ENCODE measurements around the gene DOCK1.

DNA sequence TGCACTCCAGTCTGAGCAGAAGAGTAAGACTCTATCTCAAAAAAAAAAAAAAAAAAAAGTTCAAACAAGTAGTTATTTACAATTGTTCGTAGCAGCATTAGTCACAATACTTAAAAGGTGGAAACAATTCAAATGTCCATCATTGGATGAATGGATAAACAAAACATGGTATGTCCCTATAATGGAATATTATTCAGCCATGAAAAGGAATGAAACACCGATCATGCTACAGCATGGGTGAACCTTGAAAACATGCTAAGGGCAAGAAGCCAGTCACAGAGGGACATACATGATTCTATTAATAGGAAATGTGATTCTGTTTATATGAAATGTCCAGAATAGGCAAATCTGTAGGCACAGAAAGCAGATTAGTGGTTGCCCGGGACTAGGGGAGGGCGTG is 15.9 kb downstream of the DOCK1 start:
- TF ChIP-seq POLR2AphosphoS5 (IDR thresholded peaks at IDR 0.05; ENCODE audit: low read depth, low read length) (no peak), TAF1 (IDR thresholded peaks at IDR 0.05; ENCODE audit: low read depth, low read length) (no peak)

Measured in GM12891 (cell line).